Lower leg skin (tissue), 3 donors: ENCODE results near the gene FAM118B.

Experiments
- POLR2A ChIP-seq, 2 donors: fragments of 450-650 bp; IDR thresholded peaks; one replicate each; pipeline ENCODE4 v1.6.1; 2016 to 2017; ENCODE audit warnings: antibody characterized with exemption in 2 of 2, mild to moderate bottlenecking in 1 of 2, moderate library complexity in 1 of 2
- TF ChIP-seq, protein P1 (sequence below), 3 donors: fragments of 450-650 bp; IDR thresholded peaks; one replicate each; pipeline ENCODE4 v1.5.1; 2016; ENCODE audit warnings: antibody characterized with exemption in 3 of 3, mild to moderate bottlenecking in 3 of 3, moderate library complexity in 2 of 3

DNA sequence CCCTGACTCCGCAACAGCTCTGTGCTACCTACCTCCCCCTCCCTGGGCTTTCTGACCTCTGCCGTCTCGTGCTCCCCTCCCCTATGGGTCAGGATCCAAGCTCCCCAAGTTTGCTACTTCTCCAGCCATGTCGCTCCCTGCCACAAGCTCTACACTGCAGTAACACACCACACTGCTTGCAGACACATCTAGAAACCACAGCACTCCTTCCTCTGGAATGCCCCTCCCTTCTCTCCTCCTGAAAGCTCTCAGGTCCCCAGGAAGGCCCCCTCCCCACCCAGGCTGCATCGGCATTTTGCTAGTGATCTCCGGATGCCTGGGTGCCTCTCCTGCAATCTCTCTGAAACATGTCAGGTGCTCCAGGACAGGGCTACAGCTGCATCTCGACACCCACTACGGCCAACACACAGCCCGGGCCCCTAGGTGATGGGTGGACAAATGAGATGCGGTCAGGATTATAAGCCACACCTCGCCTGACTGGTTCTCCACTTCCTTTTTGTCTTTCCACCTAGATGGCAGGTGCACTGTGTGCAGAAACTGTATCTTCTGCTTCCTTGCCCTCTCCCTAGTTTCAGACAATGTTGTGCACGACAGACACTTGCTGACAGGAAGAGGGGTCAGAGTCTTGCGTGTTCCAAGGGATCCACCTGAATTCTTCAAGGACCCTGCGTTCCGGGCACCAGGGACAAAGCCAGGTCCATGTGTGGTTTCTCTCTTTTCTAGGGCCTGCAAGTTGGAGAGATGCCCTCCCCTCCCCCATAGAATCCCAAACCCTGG lies 23.1 kb upstream of the FAM118B start:
- TF ChIP-seq, protein P1, sequence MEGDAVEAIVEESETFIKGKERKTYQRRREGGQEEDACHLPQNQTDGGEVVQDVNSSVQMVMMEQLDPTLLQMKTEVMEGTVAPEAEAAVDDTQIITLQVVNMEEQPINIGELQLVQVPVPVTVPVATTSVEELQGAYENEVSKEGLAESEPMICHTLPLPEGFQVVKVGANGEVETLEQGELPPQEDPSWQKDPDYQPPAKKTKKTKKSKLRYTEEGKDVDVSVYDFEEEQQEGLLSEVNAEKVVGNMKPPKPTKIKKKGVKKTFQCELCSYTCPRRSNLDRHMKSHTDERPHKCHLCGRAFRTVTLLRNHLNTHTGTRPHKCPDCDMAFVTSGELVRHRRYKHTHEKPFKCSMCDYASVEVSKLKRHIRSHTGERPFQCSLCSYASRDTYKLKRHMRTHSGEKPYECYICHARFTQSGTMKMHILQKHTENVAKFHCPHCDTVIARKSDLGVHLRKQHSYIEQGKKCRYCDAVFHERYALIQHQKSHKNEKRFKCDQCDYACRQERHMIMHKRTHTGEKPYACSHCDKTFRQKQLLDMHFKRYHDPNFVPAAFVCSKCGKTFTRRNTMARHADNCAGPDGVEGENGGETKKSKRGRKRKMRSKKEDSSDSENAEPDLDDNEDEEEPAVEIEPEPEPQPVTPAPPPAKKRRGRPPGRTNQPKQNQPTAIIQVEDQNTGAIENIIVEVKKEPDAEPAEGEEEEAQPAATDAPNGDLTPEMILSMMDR (IDR thresholded peaks at IDR 0.05) = no peak
- no peak for TF ChIP-seq POLR2A (IDR thresholded peaks at IDR 0.05)
